Muscle of back (tissue), 11 donors: Measurements from ENCODE around the gene KCND2. TPM values are rescaled to one million over a fixed set of nuclear protein-coding genes. Genes with fewer than 3 reads are reported as not detected.
"Not testable (repeated sequence)": the region's sequence is repeated elsewhere in the genome, so short reads cannot be mapped to it uniquely, and the experiment has no call there.

Experiments used
- DNase-seq, 3 donors: peaks; one replicate each; pipeline versions ENCODE4 v3.0.0 to v3.0.0-alpha.2; 2013
- polyA plus RNA-seq, 10 donors: library from polyadenylated mRNA; unstranded; fragments of 120-200 nt; gene quantifications; one replicate each; pipeline ENCODE4 v1.2.1, GENCODE V29; 2013; ENCODE audit not compliant: insufficient read length in 10 of 10

Gene KCND2
- polyA plus RNA-seq, 10 donors: 0.58 to 1.6 (median 1.1) TPM

DNA sequence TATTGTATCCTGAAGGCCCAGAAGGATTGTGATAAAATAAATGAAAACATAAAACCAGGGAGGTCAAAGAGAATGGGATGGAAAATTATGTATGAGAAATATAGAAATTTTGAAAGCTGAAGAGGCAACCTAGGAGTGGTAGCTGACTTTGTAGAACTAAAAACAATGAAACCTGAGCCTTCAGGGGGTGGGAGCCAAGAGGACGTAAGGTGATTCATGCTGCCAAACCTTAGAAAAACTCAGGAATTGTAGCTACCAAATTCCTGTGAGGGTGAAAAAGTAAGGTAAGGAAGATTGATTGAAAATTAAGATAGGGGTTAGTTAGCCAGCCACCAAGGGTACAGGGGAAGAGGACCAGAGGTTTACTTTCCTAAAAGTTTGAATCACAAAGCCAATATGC lies 213.2 kb downstream of the KCND2 start:
- no peak for DNase-seq

DNA sequence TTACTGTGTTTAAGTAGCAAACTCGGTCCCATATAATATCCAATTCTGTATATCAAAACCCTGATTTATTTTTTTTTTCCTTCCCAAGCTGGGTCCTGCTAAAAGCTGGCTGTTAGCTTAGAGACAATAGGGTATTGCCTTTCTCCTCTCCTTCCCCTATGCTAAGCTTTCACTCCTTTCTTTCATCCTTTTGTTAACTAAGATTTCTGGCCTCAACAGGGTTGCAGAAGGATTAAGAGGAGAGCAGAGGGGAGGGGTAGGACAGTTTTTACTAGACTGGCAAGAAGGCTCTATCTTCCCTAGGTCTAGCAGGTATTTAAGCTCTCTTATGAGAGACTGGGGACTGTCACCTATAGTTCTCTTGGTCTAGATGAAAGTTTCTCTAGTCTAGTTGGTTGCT lies 229.2 kb downstream of the KCND2 start:
- no peak for DNase-seq

DNA sequence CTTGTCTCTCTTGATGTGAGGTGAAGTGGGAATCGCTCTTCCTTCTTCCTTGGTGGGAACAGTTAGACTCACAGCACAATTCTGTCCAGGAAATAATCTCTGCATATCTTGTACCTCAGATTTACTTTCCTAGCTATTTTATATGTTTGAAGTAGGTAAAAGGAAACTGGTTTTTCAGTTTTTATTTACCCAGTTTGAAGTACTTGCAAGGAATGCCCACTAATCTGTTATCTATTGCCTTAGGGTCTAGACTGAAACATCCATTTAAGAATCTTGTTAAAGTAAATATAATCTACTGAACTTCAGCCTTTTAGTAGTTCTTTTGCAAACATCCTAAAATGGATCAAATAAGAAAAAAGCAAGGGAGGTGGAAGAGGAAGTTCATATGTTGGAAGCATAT lies 229.8 kb downstream of the KCND2 start:
- DNase-seq: no peak

DNA sequence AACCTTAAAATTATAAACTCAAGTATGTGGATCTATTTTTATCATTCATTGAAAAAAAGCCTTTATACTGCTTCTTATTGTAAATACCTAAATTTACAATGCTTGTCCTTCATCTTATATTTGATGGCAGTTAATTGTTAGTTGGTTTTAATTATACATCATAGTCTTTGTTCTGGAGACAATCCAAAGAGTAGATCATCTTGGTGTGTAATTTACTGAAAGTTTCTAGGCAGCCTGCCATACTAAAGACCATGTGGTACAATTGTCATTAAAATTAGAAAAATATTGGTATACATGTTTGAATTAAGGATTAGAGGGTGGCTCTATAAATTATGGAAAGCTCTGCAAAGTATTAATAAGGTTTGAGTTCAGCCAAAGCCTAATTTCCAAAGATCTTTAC lies 231.4 kb downstream of the KCND2 start:
- no peak for DNase-seq

DNA sequence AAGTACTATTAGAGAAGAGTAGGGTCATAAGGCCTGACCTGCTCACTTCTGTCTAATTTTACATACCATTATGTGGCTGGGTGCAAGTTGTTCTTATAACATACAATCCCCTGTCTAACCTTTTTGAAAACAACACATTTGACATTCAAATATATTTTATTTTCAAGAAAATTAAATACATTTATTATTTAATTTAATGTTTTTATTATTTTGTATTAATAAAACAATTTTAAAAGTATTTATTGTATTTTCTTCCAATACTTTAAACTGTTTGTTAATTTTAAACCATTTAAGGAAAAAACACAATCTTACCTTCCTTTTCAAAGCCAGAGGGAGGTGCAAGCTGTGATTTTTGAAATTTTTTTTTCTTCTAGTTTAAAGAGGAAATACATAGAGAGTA lies 232.8 kb downstream of the KCND2 start:
- no peak for DNase-seq

DNA sequence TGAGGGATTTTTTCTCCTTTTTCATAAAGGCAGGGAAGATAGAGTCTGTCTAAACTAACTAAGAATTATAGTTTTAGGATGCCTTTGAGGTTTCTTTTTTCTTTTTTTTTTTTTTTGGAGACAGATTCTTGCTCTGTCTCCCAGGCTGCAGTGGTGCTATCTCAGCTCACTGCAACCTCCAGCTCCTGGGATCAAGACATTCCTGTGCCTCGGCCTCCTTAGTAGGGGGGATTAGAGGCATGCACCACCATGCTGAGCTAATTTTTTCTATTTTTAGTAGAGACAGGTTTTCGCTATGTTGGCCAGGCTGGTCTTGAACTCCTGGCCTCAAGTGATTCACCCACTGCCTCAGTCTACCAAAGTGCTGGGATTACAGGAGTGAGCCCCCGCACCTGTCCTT lies 239.7 kb downstream of the KCND2 start:
- DNase-seq: no peak

DNA sequence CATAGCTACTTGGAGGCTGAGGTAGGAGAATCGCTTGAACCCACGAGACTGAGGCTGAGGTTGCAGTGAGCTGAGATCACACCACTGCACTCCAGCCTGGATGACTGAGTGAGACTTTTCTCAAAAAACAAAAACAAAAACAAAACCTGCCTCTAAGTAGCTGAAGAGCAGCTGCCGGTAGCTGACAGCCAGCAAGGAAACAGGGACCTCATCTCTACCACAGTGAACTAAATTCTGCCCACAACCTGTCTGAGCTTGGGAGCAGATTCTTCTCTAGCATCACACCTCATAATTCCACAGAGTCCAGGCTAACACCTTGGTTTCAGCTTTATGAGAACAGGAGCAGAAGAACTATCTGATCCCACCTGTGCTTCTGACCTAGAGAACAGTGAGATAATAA lies 246.2 kb downstream of the KCND2 start:
- no peak for DNase-seq

DNA sequence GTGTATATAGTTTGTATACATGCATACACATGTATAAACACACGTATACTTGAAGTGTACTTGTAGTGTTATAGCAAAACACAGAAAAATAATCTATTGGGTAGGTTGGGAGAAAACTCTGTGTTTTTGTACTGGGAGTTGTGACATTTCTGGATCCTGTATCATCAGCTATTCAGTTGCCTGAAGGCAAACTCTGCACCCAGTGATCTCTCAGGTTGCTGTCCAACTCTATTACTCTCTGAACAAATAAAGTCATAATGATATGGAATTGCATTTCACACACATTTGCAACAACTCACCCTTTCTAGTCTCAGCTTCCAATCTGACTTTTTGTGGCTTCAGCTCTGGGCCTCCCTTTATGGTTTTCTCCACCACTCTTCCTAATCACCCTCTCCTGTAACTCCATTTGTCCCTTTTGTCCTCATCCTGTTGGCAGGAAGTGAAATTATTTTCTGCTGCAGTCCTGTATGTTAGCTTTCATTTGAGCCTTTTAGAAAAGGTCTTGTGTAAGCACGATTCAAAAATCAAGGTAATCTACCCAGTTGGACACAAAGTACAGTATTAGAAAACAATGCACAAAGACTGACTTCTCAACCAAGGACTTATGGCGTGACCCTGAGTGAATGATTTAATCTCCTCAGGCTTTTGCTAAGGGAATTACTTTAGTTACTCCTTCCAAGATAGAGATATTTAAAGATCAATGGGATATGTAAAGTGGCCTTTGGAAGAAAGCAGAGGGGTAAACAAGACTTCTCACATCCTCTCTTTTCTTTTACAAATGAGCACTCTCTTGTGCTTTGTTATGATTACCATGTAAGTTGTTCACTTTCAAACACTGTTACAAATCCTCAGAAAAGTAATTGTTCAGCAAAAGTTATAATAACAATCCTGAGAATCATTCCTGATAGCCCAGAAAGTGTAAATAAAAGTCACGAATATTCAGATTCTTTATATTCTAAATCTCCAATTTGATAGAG lies 249.1 kb downstream of the KCND2 start:
- DNase-seq: no peak

DNA sequence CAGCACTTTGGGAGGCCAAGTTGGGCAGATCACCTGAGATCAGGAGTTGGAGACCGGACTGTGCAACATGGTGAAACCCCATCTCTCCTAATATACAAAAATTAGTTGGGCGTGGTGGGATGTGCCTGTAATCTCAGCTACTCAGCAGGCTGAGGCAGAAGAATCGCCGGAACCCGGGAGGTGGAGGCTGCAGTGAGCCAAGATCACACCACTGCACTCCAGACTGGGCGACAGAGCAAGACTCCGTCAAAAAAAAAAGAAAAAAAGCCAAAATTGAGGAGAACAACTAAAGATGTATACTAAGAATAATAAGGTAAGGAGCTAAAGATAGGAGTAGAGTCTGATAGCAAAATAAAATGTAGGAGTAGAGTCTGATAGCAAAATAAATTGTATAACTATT lies 251.0 kb downstream of the KCND2 start:
- no peak for DNase-seq

DNA sequence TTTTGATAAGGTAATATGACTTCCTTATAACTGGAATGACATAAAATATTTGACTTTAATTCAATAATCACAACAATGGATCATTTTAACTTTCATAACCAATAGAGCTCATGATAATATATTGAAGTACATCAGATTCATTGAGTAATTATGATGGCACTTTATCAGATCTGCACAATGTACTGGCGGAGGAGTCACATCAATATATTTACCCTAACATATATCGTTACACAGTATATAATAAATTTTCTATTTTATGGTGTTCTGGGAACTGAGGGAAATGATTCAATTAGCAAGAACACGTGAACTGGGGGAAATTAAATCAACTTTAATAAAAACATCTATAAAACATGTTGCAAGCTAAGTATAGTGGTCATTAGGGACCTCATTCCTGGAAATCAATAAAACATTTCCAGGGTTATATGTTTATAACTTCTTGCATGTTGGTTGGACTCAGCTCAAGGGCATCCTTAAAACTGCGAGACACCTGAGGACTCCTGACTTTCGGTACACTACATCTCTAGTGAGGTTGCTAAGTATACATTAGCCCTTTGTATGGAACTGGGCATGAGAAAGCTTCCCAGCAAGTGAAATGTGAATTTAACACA lies 254.0 kb downstream of the KCND2 start:
- no peak for DNase-seq

DNA sequence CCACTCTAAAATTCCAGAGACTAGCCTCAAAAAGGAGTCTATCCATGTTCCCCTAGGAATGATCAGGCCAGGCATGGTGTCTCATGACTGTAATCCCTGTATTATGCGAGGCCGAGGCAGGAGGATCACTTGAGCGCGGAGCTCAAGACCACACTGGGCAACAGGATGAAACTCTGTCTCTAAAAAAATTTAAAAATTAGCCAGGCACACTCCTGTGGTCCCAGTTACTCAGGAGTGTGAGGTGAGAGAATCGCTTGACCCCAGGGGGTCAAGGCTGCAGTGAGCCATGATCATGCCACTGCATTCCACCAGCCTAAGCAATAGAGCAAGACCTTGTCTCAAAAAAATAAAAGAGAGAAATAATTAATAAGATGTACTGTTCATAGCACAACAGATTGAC lies 256.8 kb downstream of the KCND2 start:
- DNase-seq: no peak

DNA sequence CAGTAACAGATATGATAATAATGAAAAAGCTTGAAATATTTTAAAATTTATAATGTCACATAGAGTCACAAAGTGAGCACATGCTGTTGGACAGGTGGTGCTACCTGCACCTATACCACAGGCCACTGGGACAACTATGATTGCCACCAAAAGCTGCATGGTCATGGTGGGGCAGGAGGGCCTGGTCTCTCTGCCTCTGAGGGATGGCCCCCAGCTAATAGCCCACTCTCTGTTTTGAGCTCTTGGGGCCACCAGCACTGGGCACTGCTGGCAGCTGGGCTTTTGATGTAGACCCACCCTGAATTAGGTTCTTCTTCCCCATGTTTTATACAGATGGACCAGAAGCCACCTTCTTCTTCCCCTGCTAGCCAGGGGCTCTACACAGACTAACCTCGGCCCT lies 265.4 kb downstream of the KCND2 start:
- no peak for DNase-seq

DNA sequence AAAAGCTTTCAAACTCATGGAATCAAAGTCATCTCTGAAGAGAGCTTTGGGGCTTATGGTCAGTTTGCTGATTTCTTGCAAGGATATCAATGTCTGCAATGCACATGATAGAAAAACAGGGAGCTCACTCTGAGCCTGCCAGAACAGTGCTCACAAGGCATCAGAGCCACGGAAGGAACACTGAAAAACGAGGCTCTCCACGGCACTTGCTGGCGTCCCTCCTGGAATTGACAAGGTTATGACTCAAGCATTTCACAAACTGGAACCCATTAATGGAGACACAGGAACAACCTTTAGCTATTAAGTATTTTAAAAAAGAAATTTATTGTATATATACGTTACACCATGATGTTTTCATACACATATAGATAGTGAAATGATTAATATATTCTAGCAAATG lies 266.3 kb downstream of the KCND2 start:
- DNase-seq: no peak

DNA sequence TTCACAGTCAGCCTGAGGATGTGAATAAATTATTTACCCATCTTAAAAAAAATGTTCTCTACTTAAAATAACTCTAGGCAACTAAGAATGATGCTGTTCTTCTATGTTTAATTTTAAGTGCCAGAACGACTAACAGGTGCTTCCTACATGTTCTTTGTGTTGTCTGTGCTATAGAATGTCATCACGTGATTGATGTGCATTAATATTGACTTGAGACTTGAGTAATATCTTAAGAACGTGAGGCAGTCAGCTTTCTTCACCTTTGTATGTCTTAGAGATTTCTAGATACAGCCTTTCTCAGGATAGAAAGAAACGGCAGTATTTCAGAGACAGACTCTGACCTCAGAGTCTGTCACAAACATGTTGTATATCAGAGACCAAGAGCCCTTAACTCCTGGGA lies 274.6 kb downstream of the KCND2 start:
- DNase-seq: no peak

DNA sequence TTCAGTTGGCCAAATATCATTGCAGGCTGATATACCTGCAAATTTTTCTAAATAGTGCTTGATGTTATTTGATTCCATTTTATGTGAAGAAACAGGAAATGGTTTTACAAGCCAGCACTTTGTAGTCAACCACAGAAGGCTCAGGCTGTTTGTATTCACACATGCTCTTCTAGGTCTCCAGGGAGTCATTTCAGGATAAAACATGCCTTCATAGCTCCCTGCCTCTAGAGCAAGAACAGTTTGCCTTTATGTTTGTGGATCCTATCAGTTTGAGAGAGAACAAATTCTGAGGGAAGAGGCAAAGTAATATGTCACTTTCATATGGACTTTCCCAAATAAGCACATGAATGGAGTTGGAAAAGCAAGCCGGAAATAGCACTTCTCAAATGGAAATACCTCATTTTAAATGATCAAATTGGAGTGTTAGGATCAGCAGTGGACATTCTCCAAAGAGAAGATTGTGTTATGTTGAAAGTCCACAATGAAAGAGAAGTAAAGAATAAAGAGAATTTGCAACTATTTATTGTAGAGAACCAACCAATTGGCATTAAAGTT lies 277.6 kb downstream of the KCND2 start:
- DNase-seq: peak in 1 of 3 donors; percentile 12

DNA sequence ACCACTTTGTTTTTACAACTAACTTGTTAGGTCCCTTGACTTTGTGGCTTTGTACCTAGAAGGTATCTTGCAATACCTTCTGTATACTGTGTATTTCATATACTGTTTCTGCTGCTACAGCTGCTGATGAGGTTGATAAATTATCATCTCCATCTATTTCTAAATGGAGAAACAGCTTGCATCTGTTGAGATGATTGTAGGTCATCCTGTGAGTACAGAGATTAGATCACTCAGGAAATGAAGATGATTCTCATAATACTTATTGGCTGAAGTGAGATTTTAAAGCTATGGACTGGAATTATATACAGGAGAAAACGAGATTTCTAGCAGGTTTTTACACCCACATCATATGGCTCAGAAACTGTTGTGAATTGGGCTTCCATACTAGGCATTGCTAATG lies 280.5 kb downstream of the KCND2 start:
- peak in 1 of 3 donors; percentile 3 for DNase-seq

DNA sequence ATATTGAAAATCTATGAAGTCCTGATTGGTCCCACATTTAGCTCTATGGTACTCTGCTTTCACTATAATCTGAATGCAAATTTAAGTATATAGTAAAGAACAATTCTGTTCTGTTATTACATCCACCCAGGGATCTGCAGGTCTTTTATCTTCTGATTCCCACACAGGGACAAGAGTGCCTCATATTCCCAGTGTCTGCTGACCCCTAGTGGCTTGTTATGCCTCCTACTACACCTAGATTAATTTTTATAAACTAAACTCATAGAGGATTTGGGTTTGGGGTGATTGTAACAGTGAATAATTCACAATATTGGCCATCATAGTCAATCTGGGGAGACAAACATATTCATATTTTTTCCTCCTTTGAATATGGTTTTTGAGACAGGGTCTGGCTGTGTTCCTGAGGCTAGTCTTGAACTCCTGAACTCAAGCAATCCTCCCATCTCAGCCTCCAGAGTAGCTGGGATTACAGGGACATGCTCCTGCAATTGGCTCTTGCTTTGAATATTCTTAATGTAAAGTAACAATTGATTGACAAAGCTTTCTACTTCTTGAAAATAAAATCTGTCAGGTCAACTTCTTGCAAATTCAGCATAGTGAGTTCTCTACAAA lies 282.1 kb downstream of the KCND2 start:
- DNase-seq: peak; percentile 38 to 70 (median 51)

DNA sequence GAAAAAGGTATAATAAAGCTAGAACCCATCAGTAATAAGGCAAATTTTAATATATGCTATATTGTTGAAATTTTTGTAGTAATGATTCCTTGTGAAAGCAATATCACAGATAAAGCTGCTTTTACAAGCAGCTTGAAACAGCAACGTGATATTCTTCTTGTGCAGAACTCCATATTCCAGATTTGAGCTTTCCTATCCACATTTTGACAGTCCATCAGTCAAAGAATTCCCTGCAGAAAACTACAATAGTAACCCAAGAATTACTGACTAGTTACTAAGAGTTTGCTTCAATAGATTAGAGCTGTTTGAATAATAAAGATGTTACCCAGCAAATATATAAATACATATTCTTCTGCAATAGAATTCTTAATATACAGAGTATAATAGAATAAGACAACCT lies 291.2 kb downstream of the KCND2 start:
- DNase-seq: no peak

DNA sequence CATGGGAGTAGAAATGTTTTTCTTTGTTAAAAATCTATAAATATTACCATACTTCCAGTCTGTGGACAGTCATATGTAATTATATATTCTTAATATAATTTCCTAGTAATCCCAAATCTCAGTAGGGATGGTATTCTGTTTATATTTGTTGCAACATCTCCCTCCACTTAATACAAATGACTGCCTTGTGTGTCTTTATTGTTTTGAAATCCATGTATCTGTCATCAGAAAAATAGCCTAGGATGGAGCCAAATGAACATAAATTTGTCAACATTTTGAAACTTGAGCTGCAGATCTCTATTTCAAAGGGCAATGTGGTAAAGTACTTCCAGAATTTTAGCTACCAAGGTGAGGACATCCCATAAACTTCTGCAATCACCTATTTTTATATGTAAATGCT lies 294.2 kb downstream of the KCND2 start:
- no peak for DNase-seq

DNA sequence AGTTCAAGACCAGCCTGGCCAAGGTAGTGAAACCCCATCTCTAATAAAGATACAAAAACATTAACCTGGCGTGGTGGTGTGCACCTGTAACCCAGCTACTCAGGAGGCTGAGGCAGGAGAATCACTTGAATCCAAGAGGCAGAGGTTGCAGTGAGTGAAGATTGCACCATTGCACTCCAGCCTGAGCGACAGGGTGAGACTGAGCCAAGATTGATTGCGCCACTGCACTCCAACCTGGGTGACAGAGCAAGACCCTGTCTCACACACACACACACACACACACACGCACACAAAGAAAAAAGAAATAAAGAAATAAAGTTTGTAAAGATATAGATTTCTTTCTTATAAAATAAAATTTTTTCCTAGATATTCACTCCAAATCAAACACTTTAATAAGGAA lies 305.7 kb downstream of the KCND2 start:
- DNase-seq: not testable (repeated sequence)

DNA sequence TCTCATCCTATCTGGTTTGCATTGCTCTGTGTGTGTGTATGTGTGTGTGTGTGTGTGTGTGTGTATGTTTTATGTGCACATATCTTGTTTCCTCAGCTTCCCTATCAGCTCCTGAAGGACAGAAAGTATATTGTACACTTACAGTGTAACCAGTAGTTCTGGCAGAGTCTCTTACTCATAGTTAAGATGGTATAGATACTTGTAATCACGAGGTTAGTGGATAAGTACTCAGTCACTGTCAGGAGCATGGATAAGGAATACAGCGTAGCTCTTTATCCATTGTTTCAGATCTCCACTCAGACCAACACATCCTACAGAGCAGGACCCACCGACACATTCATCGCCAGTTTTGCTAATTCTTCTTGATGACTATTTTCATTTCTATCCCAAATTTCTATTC lies 309.9 kb downstream of the KCND2 start:
- no peak for DNase-seq

DNA sequence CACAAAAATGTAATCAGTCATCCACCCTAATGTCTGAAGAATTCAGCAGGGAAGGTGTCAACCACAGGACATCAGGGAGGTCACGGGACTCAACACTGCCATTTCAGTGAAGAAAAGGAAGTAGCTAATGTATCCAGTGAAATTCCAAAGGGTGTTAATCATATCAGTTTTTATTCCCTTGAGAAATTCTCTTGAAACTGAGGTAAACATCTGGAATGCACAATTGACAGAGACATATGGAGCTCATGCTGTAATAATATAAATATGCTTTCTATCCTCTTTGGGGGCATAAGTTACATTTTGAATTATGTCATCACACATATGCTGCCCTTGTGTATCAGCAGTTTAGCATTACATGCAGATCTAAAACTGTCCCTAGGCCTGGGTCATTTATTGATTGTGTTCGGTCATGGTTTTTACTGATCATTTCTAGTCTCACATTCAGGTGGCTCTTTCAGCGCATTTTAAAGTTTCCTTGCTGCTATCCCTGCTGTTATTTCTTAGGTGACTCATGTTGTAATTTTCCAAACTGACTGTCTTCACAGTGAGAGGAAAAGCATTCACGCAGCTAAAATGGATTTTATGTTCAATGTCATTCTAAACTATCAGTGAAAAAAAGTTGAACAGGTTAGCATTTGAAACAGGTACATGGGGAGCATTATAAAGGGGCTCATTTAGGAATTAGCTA lies 311.1 kb downstream of the KCND2 start:
- DNase-seq: peak; percentile 20 to 94 (median 52)
